ENCODE data around the gene LRFN4.

DNA sequence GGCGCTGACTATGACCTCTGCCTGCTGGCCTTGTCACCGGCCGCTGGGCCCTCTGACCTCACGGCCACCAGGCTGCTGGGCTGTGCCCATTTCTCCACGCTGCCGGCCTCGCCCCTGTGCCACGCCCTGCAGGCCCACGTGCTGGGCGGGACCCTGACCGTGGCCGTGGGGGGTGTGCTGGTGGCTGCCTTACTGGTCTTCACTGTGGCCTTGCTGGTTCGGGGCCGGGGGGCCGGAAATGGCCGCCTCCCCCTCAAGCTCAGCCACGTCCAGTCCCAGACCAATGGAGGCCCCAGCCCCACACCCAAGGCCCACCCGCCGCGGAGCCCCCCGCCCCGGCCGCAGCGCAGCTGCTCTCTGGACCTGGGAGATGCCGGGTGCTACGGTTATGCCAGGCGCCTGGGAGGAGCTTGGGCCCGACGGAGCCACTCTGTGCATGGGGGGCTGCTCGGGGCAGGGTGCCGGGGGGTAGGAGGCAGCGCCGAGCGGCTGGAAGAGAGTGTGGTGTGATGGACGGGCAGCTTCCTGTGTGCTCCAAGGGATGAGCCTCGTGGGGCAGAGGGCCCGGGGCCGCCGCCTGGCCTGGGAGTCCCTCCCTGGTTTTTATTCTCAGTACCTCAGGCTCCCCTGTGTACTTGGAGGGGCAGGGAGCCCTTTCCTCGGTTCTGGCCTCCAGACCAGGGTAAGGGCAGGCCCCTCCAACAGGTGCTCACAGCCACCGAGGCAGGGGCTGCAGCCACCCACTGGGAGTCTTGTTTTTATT lies 3.0 kb downstream of the LRFN4 start:
- TF ChIP-seq, protein P1, sequence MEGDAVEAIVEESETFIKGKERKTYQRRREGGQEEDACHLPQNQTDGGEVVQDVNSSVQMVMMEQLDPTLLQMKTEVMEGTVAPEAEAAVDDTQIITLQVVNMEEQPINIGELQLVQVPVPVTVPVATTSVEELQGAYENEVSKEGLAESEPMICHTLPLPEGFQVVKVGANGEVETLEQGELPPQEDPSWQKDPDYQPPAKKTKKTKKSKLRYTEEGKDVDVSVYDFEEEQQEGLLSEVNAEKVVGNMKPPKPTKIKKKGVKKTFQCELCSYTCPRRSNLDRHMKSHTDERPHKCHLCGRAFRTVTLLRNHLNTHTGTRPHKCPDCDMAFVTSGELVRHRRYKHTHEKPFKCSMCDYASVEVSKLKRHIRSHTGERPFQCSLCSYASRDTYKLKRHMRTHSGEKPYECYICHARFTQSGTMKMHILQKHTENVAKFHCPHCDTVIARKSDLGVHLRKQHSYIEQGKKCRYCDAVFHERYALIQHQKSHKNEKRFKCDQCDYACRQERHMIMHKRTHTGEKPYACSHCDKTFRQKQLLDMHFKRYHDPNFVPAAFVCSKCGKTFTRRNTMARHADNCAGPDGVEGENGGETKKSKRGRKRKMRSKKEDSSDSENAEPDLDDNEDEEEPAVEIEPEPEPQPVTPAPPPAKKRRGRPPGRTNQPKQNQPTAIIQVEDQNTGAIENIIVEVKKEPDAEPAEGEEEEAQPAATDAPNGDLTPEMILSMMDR (IDR thresholded peaks at IDR 0.05): no peak
- TF ChIP-seq ZFX (IDR thresholded peaks at IDR 0.05; ENCODE audit: borderline replicate concordance): no peak
